Measurements from ENCODE around the gene PPBP. TPM values are rescaled to one million over a fixed set of nuclear protein-coding genes. Genes with fewer than 3 reads are reported as not detected.
"Not testable (repeated sequence)": the region's sequence is repeated elsewhere in the genome, so short reads cannot be mapped to it uniquely, and the experiment has no call there.

The PPBP gene
- total RNA-seq, 4 donors from 2014 or later: 10.1 TPM; not detected in 3

DNA sequence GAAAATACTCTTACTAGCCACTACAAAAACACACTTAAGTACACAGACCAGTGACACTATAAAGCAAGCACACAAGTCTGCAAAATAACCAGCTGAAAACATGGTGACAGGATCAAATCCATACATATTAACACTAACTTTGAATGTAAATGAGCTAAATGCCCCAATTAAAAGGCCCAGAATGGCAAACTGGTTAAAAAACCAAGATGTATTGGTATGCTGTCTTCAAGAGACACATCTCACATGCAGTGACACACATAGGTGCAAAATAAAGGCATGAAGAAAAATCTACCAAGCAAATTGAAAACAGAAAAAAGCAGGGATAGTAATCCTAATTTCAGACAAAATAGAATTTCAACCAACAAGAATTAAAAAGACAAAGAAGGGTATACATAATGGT, 17.0 kb downstream of the PPBP start:
- no peak for DNase-seq (ENCODE audit: extremely low spot score)
- Histone ChIP-seq H3K27me3 (no peaks in the 10 kb centered on the region), H3K4me3 (no peak overlapping the region), H3K27ac (replicated peaks in 1 of 4) (no peak overlapping the region), H3K9me3 (peaks cover 0 to 37% (median 22%) of the 10 kb centered on the region in 4 donors), H3K36me3 (no peaks in the 10 kb centered on the region), H3K4me1 (no peaks in the 10 kb centered on the region)
- intact Hi-C loops (cut with DNase I): no loop called here
- TF ChIP-seq, protein P1, sequence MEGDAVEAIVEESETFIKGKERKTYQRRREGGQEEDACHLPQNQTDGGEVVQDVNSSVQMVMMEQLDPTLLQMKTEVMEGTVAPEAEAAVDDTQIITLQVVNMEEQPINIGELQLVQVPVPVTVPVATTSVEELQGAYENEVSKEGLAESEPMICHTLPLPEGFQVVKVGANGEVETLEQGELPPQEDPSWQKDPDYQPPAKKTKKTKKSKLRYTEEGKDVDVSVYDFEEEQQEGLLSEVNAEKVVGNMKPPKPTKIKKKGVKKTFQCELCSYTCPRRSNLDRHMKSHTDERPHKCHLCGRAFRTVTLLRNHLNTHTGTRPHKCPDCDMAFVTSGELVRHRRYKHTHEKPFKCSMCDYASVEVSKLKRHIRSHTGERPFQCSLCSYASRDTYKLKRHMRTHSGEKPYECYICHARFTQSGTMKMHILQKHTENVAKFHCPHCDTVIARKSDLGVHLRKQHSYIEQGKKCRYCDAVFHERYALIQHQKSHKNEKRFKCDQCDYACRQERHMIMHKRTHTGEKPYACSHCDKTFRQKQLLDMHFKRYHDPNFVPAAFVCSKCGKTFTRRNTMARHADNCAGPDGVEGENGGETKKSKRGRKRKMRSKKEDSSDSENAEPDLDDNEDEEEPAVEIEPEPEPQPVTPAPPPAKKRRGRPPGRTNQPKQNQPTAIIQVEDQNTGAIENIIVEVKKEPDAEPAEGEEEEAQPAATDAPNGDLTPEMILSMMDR (IDR thresholded peaks at IDR 0.05): no peak
- TF ChIP-seq POLR2A (IDR thresholded peaks at IDR 0.05; ENCODE audit: low read depth): no peak

DNA sequence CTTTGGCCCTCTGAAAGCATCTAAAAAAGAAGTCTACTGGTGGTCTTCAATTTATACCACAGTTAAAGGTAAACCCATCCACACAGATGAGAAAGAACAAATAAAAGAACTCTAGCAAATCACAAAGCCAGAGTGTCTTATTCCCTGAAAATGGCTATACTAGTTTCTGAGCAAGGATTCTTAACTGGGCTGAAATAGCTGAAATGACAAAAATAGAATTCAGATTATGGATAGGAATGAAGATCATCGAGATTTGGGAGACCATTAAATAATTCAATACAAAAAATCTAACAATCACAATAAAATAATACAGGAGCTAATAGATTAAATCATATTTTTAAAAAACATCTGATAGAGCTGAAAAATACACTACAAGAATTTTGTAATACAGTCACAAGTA, 18.0 kb downstream of the PPBP start:
- Histone ChIP-seq H3K9me3 (peaks cover 0 to 35% (median 15%) of the 10 kb centered on the region in 4 donors), H3K4me1 (no peaks in the 10 kb centered on the region), H3K4me3 (no peak overlapping the region), H3K36me3 (no peaks in the 10 kb centered on the region), H3K27me3 (peaks cover 0 to 6% (median 0%) of the 10 kb centered on the region in 4 donors), H3K27ac (replicated peaks in 1 of 4) (no peak overlapping the region)
- intact Hi-C loops (cut with DNase I): no loop called here
- no peak for DNase-seq (ENCODE audit: extremely low spot score)
- no peak for TF ChIP-seq POLR2A (IDR thresholded peaks at IDR 0.05; ENCODE audit: low read depth)
- TF ChIP-seq, protein P1 (IDR thresholded peaks at IDR 0.05): no peak
- no peak for TF ChIP-seq EP300 (IDR thresholded peaks at IDR 0.05)
- TF ChIP-seq POLR2AphosphoS5 (IDR thresholded peaks at IDR 0.05): no peak
- 87% methylated on average over 1 of the region's 1 CpG for WGBS

DNA sequence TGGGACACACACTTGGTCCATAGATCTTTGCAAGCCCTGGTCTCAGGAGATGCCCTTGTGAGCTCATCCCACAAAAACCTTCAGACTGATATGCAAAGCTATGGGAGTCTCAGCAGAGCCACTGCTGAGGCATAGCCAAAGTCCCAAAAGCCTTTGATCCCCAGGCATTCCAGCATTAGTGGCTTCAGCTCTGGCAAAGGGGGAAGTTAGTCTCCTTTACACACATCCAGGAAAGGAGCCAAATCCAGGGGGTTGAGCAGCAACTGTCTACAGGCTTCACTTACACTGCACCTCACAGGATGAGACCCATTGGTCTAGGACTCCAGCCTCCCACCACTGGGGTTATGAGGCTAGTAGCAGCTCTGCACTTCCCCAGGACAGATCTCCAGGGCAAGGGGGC, 20.1 kb downstream of the PPBP start:
- Histone ChIP-seq H3K9me3 (peaks cover 0 to 27% (median 7%) of the 10 kb centered on the region in 4 donors), H3K36me3 (no peaks in the 10 kb centered on the region), H3K27ac (replicated peaks in 1 of 4) (no peak overlapping the region), H3K27me3 (peaks cover 0 to 7% (median 0%) of the 10 kb centered on the region in 4 donors), H3K4me1 (no peaks in the 10 kb centered on the region), H3K4me3 (no peak overlapping the region)
- intact Hi-C loops (cut with DNase I): no loop called here
- TF ChIP-seq, protein P1 (IDR thresholded peaks at IDR 0.05): no peak
- TF ChIP-seq EP300 (IDR thresholded peaks at IDR 0.05) (no peak), POLR2AphosphoS5 (IDR thresholded peaks at IDR 0.05) (no peak), POLR2A (IDR thresholded peaks at IDR 0.05; ENCODE audit: low read depth) (no peak)
- no peak for DNase-seq (ENCODE audit: extremely low spot score)

- no peak for DNase-seq (ENCODE audit: extremely low spot score)
- Histone ChIP-seq H3K4me1 (no peaks in the 10 kb centered on the region), H3K27me3 (peaks cover 0 to 7% (median 0%) of the 10 kb centered on the region in 4 donors), H3K4me3 (no peak overlapping the region), H3K9me3 (peaks cover 0 to 8% (median 6%) of the 10 kb centered on the region in 4 donors), H3K36me3 (no peaks in the 10 kb centered on the region), H3K27ac (replicated peaks in 1 of 4) (no peak overlapping the region)
- TF ChIP-seq POLR2A (IDR thresholded peaks at IDR 0.05; ENCODE audit: low read depth) (no peak), EP300 (IDR thresholded peaks at IDR 0.05) (no peak), POLR2AphosphoS5 (IDR thresholded peaks at IDR 0.05) (no peak)
- TF ChIP-seq, protein P1 (IDR thresholded peaks at IDR 0.05): no peak
- 72% methylated on average over 7 of the region's 7 CpGs for WGBS
- intact Hi-C loops (cut with DNase I): no loop called here
Observed at GRCh38 chr4:73964862-73965611, 23.0 kb downstream of the PPBP start.

DNA sequence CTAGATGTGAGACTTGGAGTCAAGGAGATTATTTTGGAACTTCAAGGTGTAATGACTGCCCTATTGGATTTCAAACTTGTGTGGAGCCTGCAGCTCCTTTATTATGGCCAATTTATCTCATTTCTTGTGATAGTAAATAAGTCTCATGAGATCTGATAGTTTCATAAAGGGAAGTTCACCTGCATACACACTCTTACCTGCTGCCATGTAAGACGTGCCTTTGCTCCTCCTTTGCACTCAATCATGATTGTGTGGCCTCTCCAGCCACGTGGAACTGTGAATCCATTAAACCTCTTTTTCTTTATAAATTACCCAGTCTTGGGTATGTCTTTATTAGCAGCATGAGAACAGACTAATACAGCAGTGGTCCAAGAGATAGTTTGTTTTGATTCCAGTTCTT, 25.3 kb downstream of the PPBP start:
- Histone ChIP-seq H3K27me3 (peaks cover 0 to 7% (median 0%) of the 10 kb centered on the region in 4 donors), H3K9me3 (peaks cover 0 to 14% (median 7%) of the 10 kb centered on the region in 4 donors), H3K4me3 (no peak overlapping the region), H3K27ac (replicated peaks in 1 of 4) (no peak overlapping the region), H3K4me1 (no peaks in the 10 kb centered on the region), H3K36me3 (no peaks in the 10 kb centered on the region)
- DNase-seq (ENCODE audit: extremely low spot score): no peak
- no peak for TF ChIP-seq EP300 (IDR thresholded peaks at IDR 0.05)
- TF ChIP-seq POLR2A (IDR thresholded peaks at IDR 0.05; ENCODE audit: low read depth): no peak
- TF ChIP-seq, protein P1 (IDR thresholded peaks at IDR 0.05): no peak
- TF ChIP-seq POLR2AphosphoS5 (IDR thresholded peaks at IDR 0.05): no peak
- WGBS: 60% methylated on average over 2 of the region's 2 CpGs
- intact Hi-C loops (cut with DNase I): no loop called here

DNA sequence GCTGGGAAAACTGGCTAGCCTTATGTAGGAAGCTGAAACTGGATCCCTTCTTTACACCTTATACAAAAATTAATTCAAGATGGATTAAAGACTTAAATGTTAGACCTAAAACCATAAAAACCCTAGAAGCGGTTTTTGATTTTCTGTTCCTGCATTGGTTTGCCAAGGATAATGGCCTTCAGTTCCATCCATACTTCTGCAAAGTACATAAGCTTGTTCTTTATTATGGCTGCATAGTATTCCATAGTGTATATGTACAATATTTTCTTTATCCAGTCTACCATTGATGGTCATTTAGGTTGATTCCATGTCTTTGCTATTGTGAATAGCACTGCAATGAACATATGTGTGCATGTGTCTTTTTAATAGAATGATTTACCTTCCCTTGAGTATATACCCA, 28.9 kb downstream of the PPBP start:
- H3K36me3 ChIP-seq; H3K4me3 ChIP-seq; H3K4me1 ChIP-seq; intact Hi-C loops (cut with DNase I); DNase-seq (ENCODE audit: extremely low spot score); H3K27ac ChIP-seq (replicated peaks in 1 of 4); H3K27me3 ChIP-seq: not testable (repeated sequence)
- peaks cover 0 to 14% (median 7%) of the 10 kb centered on the region in 4 donors for H3K9me3 ChIP-seq
- WGBS: 93% methylated on average over 1 of the region's 1 CpG
